GM18868 (cell line): ENCODE data around the gene CORO2A.
"Not testable (repeated sequence)": the region's sequence is repeated elsewhere in the genome, so short reads cannot be mapped to it uniquely, and the experiment has no call there.

Experiments used
- ATAC-seq: cut with Tn5 transposase; IDR thresholded peaks from one replicate; pipeline ENCODE4 v1.9.1; 2021; ENCODE audit warnings: mild to moderate bottlenecking, moderate library complexity; ENCODE audit not compliant: unreplicated experiment

Gene CORO2A

DNA sequence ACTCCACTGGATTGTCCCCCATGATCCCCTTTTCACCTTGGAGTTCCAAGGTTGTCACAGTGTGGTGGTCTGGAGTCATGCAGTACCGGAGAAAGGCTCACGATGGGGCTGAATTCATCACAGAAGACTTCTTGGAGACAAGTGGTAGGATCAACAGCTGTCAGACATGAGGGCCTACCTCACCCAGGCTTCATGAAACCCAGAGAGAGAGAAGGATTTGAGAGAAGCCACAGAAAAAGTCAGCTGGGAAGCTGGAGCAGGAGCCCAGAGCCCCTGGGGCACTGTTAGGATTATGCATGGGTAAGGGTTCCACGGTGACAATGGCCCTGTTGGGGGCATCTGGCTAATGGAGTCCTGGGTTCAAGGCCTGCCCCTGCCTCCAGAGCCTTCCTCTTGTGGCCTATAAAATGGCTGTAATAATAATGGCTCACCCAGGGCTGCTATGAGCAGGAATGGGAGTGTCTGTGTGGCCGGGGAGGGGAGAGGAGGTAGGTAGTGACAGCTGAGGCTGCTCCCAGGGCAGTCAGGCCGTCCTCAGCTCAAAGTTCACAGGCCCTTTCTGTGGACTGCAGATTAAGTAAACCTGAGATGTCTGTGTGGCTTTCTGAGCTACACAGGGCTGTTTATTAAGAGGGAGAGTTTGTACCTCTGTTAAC lies 74.3 kb downstream of the CORO2A start:
- ATAC-seq: peak; percentile 56

DNA sequence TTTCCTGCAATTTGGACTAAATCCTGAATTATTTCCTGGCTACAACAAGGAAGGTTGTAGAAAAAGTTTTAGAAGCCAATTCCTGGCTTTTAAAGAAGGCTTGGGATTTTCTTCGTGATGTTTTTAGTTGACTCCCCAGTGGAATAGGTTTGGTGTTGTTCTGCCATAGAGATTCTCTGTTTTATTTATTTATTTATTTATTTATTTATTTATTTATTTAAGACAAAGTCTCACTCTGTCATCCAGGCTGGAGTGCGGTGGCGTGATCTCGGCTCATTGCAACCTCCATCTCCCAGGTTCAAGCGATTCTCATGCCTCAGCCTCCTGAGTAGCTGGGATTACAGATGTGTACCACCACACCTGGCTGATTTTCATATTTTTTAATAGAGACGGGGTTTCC lies 75.3 kb downstream of the CORO2A start:
- ATAC-seq: not testable (repeated sequence)

DNA sequence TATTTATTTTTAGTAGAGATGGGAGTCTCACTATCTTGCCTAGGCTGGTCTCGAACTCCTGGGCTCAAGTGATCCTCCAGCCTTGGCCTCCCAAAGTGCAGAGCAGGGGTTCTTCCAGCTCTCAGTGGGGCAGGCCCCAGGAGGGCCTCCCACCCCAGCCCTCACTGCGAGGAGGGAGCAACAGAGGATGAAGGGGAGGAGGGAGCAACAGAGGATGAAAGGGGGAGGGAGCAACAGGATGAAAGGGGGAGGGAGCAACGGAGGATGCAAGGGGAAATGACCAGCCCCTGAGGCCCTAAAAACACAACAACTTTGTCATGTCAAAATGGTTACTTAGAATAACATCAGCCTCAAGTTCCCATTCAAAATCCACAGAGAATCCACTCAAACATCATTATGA lies 83.4 kb downstream of the CORO2A start:
- no peak for ATAC-seq

DNA sequence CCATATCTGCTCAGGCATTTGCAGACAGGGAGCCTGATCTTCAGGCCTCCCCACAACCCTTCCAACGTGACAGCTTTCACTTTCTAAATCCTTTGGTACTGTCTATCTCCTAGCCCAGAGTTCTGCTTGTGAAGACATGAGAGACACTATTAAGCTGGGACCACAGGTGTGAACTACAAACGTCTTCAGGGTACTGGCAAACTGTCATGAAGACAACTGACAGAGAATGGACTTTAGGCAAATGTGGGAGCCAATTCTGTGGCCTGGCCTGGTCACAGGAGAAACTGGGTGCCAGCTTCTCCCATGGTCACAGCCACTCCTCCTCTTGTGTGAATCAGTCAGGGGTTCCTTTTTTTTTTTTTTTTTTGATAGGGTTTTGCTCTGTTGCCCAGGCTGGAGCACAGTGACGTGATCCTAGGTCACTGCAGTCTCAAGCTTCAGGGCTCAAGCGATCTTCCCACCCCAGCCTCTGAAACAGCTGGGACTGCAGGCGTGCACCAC lies 83.9 kb downstream of the CORO2A start:
- ATAC-seq: peak; percentile 81

DNA sequence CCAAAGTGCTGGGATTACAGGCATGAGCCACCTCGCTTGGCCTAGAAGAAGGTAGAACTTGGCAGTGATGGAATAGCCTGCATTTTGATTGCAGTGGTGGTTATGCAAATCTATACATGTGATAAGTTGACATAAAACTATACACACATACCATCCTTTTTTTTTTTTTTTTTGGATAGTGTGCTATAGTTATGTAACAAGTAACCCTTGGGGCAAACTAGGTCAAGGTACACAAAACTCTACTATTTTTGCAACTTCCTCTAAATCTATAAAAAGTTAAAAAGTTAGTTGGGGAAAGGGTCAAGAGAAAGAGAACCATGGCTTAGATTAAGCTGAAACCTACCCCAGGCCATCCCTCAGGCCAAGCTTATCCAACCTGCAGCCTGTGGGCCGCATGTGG lies 84.5 kb downstream of the CORO2A start:
- peak; percentile 23 for ATAC-seq

DNA sequence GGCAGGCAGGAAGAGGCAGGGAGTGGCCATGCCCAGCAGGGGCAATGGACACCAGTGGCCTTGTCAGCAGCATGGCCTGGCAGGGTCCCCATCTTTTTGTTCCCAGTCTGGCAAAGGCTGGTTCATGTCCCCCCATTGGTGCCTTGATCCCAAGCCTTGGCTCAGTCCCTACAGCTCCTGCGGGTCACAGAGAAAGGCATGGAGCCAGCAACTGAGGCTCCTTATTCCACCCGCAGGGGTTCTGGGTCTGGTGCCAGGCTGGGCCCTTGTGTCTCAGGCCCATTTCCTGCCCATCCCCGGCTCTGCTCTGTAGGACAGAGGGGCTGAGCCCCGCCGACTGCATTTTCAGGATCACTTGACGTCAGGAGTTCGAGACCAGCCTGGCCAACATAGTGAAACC lies 87.4 kb downstream of the CORO2A start:
- ATAC-seq: no peak

DNA sequence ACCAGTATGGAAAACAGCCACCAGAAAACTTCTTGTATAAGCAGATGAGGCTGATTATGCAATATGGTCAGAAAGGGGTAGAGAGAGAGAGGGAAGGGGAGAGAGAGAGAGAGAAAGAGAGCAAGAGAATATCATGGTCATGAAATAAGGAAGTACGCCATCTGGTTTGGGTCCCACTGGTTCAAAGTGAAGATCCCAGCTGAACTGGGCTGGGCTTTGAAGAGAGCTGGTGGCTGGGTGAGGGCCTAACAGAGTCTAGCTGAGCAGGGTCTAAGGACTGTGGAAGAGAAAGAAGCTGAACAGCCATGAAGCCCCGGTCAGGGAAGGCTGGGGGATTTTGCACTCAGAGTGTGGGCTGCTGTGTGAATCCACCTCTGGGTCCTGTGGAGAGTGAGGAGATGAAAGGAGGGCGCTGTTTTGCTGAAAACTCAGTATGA lies 88.0 kb downstream of the CORO2A start:
- no peak for ATAC-seq

DNA sequence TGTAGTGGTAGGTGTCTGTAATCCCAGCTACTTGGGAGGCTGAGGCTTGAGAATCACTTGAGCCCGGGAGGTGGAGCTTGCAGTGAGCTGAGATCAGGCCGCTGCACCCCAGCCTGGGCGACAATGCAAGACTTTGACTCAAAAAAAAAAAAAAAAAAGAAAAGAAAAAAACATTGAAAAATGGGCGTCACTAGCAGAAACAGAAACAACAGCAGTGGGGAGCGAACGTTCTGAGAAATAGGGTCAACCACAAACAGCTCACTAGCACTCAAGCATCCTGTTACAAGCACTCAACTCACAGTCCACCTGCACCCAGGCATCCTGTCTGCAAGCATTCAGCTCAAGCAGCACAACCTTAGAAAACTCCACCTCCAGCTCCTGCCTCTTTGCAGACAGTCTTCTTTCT lies 90.6 kb downstream of the CORO2A start:
- ATAC-seq: peak; percentile 94

DNA sequence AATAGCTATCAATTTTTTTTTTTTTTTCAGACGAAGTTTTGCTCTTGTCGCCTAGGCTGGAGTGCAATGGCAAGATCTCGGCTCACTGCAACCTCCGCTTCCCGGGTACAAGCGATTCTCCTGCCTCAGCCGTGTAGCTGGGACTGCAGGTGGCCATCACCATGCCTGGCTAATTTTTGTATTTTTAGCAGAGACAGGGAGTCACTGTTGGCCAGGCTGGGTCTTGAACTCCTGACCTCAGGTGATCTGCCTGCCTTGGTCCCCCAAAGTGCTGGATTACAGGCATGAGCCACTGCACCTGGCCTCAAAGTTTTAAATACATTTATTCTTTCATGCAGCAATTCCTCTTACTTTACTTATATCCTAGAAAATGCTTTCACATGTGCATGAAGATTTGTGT lies 91.0 kb downstream of the CORO2A start:
- ATAC-seq: no peak

DNA sequence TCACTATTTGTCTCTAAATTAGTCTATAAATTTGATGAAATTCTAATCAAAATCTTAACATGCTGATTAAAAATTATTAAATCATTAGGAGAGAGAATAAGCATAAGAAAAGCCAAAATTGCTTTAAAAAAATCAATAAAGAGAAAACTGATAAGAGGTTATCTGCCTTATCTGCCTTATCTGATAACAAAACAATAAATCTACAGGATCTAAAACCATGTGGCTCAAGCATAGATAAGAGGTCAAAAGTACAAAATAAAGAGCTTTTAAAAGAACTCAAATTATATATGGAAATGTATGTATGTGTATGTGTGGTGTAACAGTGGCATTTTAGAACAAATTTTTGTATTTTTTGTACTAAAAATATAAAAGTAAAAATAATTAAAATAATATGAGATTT lies 92.0 kb downstream of the CORO2A start:
- ATAC-seq: no peak

DNA sequence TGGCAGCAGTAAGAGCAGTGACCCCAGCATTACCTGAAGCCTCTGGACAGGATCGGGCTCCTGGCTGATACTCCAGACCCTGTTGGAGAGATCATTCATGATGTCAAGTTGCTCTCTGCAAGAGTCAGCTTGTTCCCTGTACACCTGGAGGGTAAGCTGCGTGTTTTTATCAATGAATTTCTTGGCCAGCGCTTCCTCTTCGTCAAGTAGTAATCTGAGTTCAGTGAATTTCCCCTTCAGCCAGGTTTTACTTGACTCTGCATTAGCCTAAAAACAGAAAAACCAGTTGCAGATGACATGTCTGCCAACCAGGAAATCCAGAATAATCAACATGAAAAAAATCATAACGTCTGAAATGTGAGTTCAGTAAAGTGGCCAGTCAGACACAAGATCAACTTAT lies 92.5 kb downstream of the CORO2A start:
- no peak for ATAC-seq

DNA sequence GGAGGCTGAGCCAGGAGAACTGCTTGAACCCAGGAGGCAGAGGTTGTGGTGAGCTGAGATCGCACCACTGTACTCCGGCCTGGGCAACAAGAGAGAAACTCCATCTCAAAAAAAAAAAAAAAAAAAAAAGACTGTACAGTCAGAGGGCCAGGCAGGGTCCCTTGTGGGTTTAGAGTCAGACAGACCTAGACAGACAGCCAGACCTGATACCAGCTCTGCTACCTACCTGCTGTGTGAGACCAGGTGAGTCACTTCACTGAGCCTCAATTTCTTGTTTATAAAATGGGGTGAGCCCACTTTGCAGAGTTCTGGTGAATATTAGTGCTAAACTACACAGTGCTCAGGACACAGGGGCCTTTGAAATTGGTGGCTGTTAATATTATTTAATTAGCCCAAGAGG lies 93.1 kb downstream of the CORO2A start:
- no peak for ATAC-seq

DNA sequence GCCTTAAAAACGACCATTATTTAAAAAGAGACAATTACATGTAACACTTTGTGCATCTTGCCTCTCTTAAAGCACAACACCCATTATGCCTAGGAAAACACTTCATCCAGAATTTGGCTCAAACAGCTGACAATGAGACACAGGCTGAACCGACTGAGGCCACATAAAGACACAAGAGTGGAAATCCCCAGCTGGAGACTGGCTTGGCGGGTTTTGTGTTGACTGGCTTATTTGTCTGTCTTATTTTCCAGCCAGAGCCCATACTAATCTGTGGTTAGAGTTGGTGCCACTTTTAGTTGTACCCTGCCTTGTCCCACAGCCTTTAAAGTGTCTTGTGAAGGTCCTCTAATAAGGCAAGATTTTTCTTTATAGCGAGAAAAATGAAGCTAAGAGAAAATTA lies 94.6 kb downstream of the CORO2A start:
- peak; percentile 39 for ATAC-seq

DNA sequence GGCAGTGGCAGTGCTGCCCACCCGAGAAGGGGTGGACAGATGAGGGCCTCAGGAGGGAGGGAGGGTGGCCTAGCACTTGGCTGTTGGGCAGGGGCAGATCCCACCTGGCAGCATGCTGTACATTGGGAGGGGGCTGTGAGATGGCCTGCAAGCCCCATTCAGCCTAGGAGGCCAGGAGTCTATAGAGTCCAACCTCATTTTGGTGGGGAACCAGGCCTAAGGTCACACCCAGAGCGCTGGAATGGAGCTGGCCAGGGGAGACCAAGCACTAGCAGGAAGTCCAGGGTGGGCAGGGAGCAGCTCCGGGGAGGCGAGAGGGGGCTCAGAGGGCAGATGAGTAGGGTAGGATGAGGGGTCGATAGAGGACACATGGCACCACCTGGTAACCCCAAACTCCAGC lies 96.3 kb downstream of the CORO2A start:
- no peak for ATAC-seq

DNA sequence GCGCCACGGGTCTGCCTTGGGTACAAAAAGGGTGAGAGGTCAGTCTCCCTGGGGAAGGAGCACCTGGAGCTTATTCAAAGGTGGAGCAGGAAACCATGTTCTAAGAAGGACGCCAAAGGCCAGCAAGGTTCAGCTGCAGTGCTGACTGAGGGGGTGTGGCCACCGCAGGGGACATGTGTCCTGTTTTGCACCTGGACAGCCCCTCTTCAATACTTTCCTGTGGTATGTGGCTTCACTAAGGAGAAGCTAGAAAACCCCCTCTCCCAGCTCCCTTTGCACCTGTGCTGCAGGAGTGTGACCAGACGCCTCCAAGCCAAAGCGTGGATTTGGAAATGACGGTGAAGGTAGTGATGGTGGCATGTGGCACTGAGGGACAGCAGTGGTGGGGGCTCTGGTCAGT lies 97.0 kb downstream of the CORO2A start:
- no peak for ATAC-seq

DNA sequence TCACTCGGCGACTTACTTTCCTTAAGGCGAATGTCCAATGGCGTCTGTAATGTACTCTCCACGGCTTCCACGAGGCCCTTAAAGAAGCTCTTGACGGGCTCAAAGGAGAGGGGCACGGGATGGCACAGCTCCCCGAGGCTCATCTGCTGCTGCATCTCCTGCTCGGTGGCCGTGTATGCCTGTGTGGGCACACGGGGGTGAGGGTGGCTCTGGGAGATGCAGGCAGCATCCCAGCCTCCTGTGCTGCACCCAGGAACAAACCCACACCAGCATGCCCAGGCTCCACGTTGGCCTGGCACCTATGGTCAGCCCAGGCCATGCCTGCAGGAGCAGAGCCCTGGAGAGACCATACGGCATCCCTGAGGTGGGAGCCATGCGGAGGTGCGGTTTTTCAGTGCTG lies 97.6 kb downstream of the CORO2A start:
- no peak for ATAC-seq

DNA sequence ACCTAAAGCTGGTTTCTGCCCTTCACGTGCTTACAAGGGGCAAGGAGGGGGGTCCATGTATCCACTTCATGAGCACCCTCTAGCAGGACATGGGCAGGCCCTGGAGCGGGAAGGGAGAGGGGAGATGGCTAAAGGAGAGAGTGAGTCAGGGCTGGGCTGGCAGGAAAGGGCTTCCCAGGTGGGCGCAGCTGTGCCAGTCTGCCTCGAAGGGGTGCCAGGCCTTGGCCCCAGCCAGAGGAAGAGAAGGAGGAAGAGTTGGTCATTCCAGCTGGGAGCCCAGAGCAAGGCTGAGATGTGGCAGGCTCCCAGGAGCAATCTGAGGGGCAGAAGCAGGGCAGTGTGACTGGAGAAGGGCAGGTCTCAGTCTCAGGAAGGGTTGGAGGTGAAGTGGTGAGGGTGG lies 98.1 kb downstream of the CORO2A start:
- ATAC-seq: no peak

DNA sequence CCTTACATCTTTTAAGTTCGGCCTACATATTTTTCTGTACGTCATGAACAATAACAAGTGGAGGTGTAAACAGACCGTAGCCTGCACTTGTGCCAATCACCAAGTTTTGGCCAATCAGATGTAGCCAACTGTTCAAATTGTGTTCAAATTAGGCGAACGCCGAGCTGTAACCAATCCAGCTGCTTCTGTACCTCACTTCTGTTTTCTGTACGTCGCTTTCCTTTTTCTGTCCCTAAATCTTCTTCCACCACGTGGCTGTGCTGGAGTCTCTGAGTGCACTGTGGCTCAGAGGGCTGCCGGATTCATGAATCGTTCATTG lies 99.9 kb downstream of the CORO2A start:
- no peak for ATAC-seq

DNA sequence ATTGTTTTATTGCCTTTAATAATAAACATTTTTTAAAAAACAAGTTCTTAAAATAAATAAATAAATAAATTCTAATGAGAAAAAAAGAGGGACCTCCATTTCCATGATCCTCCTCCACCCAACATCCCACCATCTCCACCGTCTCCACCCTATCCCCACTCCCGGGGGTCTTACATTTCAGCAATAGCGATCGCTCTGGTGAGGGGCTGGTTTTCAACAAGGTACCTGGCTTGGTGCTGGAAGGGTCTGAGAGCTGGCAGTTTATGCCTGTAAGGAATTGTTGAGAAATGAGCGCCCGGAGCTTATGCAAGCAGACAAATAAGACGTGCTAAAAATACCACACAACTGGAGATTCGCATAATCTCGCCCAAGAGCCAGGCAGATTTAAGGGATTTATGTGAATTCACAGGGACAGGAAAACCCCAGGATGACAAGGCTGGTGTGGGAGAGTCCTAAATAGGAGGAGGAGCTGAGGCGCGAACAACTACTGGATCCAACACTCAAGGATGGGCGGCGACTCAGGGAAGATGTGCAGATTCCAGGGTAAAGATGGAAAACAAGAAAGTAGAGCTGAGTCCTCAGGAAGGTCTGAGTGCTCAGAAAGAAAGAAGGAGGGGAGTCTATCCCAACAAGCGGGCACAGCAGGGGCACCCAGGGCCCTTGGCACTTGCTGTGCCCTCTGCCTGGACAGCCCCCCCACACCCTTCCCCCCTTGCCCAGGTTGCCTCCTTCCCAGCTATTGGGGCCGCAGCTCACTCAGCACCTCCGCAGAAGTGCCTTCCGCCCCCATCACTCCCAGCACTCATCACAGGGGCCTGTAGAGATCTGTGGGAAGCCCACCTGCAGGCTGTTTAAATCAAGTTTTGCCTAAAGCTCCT lies 100.5 kb downstream of the CORO2A start:
- ATAC-seq: no peak

DNA sequence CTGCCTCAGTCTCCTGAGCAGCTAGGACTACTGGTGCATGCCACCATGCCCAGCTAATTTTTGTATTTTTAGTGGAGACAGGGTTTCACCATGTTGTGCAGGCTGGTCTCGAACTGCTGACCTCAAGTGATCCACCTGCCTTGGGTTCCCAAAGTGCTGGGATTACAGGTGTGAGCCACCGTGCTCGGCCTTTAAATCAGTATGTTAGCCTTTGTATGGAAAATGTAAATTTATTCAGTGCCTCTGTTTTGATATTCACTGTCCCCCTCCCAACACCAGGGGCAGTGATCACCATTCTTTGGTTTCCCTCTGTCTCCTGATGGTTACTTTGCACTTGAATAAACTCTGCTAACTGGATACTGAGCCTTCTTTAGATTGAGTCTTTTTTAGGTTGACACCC lies 101.8 kb downstream of the CORO2A start:
- not testable (repeated sequence) for ATAC-seq

DNA sequence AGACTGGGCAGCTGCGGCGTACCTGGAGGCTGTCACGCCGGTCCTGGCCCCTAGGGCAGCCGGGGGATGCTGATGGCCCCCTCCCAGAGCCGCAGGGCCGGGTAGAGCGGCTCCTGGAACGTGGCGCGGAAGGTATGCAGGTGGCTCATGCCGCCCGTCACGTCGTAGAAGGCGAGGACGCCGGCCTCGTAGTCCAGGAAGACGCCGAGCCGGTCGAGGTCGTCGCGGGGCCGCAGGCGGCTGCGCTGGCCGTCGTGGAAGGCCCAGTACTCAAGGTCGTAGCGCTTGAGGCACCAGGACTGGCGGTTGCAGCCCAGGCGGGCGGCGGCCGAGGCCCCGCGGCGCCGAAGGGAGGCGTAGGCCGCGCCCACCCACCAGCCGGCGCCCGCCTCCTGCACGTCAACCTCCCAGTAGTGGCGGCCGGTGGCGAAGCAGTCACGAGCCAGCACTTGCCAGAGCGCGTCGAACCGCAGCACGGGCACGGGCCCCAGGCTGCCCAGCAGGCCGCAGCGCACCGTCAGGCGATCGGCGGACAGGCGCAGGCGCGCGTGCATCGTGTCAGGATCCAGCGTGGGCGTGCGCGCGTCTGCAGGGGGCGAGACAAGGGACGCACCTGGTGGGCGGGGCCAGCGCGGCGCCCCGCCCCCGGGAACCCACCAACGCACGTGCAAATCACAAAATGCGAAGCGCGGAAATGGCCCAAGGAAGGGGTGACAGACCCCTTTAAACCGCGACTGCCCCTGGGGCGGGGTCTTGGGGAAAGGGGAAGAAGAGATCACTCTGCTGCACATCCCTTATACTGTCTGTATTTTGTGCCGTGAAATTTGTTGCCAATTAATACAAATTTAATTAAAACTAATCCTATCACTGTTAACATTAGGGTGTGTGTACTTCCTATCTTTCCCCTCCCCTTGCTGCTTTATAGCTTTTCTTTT lies 104.8 kb downstream of the CORO2A start:
- no peak for ATAC-seq
